GM15510 (cell line): Measurements from ENCODE around the gene DAPL1.

Source experiments
- POLR2A ChIP-seq: IDR thresholded peaks from 3 replicates; pipeline ENCODE4 v1.6.1; 2011; ENCODE audit warnings: borderline replicate concordance; ENCODE audit not compliant: insufficient read length; ENCODE audit errors: extremely low read depth

The DAPL1 gene

GRCh38 chr2:158795195-158795924, at the start of gene DAPL1:
Gene DAPL1 (plus strand): TSS chr2:158795317. CDS start chr2:158795373, 56 bp downstream.
- no peak for TF ChIP-seq POLR2A

- no peak for TF ChIP-seq POLR2A
Observed at GRCh38 chr2:158745866-158746382, 49.2 kb upstream of the DAPL1 start.

- no peak for TF ChIP-seq POLR2A
Observed at GRCh38 chr2:158746488-158746887, 48.6 kb upstream of the DAPL1 start.

- no peak for TF ChIP-seq POLR2A
Observed at GRCh38 chr2:158747281-158747680, 47.8 kb upstream of the DAPL1 start.

- TF ChIP-seq POLR2A, result no peak
Observed at GRCh38 chr2:158748926-158749590, 46.1 kb upstream of the DAPL1 start.

- TF ChIP-seq POLR2A, result no peak
Observed at GRCh38 chr2:158750458-158751125, 44.5 kb upstream of the DAPL1 start.

- TF ChIP-seq POLR2A, result no peak
Observed at GRCh38 chr2:158753641-158754611, 41.2 kb upstream of the DAPL1 start.

- TF ChIP-seq POLR2A, result no peak
Observed at GRCh38 chr2:158755310-158756087, 39.6 kb upstream of the DAPL1 start.

GRCh38 chr2:158756331-158756730, 38.8 kb upstream of the DAPL1 start:
- TF ChIP-seq POLR2A, result no peak

GRCh38 chr2:158756976-158757375, 38.1 kb upstream of the DAPL1 start:
- TF ChIP-seq POLR2A, result no peak

GRCh38 chr2:158760887-158761286, 34.2 kb upstream of the DAPL1 start:
- no peak for TF ChIP-seq POLR2A

- TF ChIP-seq POLR2A, result no peak
Observed at GRCh38 chr2:158761621-158762020, 33.5 kb upstream of the DAPL1 start.

GRCh38 chr2:158762336-158762735, 32.8 kb upstream of the DAPL1 start:
- no peak for TF ChIP-seq POLR2A
